Hair follicular keratinocyte (primary cell): Measurements from ENCODE around the gene CRAT. TPM values are rescaled to one million over a fixed set of nuclear protein-coding genes. Genes with fewer than 3 reads are reported as not detected.

Experiments used
- total RNA-seq: library from RNA; depleted of rRNA; stranded (reverse); fragments of >200 nt; gene quantifications from 2 replicates; pipeline ENCODE4 v1.2.3, GENCODE V29; 2015

Gene CRAT
- total RNA-seq, result 14.1 and 32.8 TPM in 2 replicates

GRCh38 chr9:129110740-129111527 lies at the start of gene CRAT, which contains the start of gene PTPA:
TSS of gene CRAT (minus strand) at chr9:129110793. CDS start at chr9:129110509, 284 bp downstream.
TSS of gene PTPA (plus strand) at chr9:129111415. CDS start at chr9:129111601, 186 bp downstream.

GRCh38 chr9:129080601-129081387 lies 29.8 kb downstream of the CRAT start, which contains the start of gene DOLPP1:
TSS of gene DOLPP1 (plus strand) at chr9:129081111. CDS start at chr9:129081132, 21 bp downstream.

Other genes with a start within 250 kb of the CRAT start
- 12.5 and 19.3 TPM in 2 replicates for gene KYAT1, start 228.8 kb downstream of the CRAT start, total RNA-seq
- 126 and 152 TPM in 2 replicates for gene LRRC8A, start 228.7 kb downstream of the CRAT start, total RNA-seq
- 3.2 and 7.5 TPM in 2 replicates for gene PHYHD1, start 189.8 kb downstream of the CRAT start, total RNA-seq
- gene DOLK, start 163.2 kb downstream of the CRAT start, total RNA-seq, result 17.6 and 24.6 TPM in 2 replicates
- gene NUP188, start 163.1 kb downstream of the CRAT start, total RNA-seq, result 32.5 and 45.4 TPM in 2 replicates
- 37.9 and 46.2 TPM in 2 replicates for gene SH3GLB2, start 82.5 kb downstream of the CRAT start, total RNA-seq
- gene MIGA2, start 74.2 kb downstream of the CRAT start, total RNA-seq, result 15.8 and 18.7 TPM in 2 replicates
- 13.0 and 20.9 TPM in 2 replicates for gene DOLPP1, start 29.7 kb downstream of the CRAT start, total RNA-seq
- gene PTPA, start 622 bp upstream of the CRAT start, total RNA-seq, result 76.2 and 97.7 TPM in 2 replicates
- 30.1 and 45.1 TPM in 2 replicates for gene IER5L, start 67.5 kb upstream of the CRAT start, total RNA-seq